Ishikawa (cell line): ENCODE results near the gene ULK4.
A peak's percentile ranks its signal among the peaks of the same experiment; 100 is the strongest.

Source experiments
- CEBPB ChIP-seq: IDR thresholded peaks from 2 replicates; pipeline ENCODE4 v1.6.1; 2012
- CREB1 ChIP-seq: IDR thresholded peaks from 2 replicates; pipeline ENCODE4 v1.6.1; 2012; ENCODE audit warnings: low read depth
- EGR1 ChIP-seq: IDR thresholded peaks from 2 replicates; pipeline ENCODE4 v1.6.1; 2012
- EP300 ChIP-seq: IDR thresholded peaks from 2 replicates; pipeline ENCODE4 v1.6.1; 2012; ENCODE audit warnings: borderline replicate concordance
- FOXM1 ChIP-seq: IDR thresholded peaks from 2 replicates; pipeline ENCODE4 v1.6.1; 2012; ENCODE audit warnings: low read depth, borderline replicate concordance
- MAX ChIP-seq: IDR thresholded peaks from 2 replicates; pipeline ENCODE4 v1.6.1; 2012
- NFIC ChIP-seq: IDR thresholded peaks from 2 replicates; pipeline ENCODE4 v1.6.1; 2012
- RAD21 ChIP-seq: IDR thresholded peaks from 2 replicates; pipeline ENCODE4 v1.6.1; 2012; ENCODE audit warnings: low read depth
- REST ChIP-seq: IDR thresholded peaks from 2 replicates; pipeline ENCODE4 v1.6.1; 2012; ENCODE audit warnings: low read depth, mild to moderate bottlenecking
- TAF1 ChIP-seq: IDR thresholded peaks from 2 replicates; pipeline ENCODE4 v1.6.1; 2012; ENCODE audit warnings: low read depth, mild to moderate bottlenecking
- TCF12 ChIP-seq: IDR thresholded peaks from 2 replicates; pipeline ENCODE4 v1.6.1; 2012; ENCODE audit warnings: low read depth
- TEAD4 ChIP-seq: IDR thresholded peaks from 2 replicates; pipeline ENCODE4 v1.6.1; 2012
- YY1 ChIP-seq: IDR thresholded peaks from 2 replicates; pipeline ENCODE4 v1.6.1; 2012; ENCODE audit warnings: low read depth
- ZBTB7A ChIP-seq: IDR thresholded peaks from 2 replicates; pipeline ENCODE4 v1.6.1; 2012; ENCODE audit warnings: low read depth
- TF ChIP-seq, protein P1 (sequence below): IDR thresholded peaks from 2 replicates; pipeline ENCODE4 v1.6.1; 2012

ULK4 gene

DNA sequence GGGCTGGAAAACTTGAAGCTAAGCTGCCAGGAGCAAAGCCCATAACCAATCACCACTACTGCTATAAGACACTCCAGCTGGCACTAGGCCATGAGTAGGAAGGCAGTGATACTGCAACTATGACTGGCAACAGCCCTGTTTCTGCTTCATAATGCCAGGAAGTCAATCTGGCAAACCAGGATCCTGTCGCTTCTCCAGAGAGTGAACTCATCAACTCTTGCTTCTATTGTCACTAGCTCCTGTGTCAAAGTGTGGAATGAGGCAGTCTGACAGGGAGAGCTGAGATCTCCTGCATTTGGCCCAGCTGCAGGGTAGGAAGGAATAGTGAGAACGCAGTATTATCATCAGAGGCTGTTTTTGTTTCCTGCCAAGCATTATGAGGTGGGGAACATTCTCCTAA is 657.3 kb downstream of the ULK4 start:
- TF ChIP-seq TEAD4 (no peak), NFIC (peak; percentile 42)

GRCh38 chr3:41302295-41302694 is 659.6 kb downstream of the ULK4 start:
- TF ChIP-seq FOXM1 (no peak), TCF12 (no peak), NFIC (no peak), MAX (no peak), EGR1 (no peak), ZBTB7A (no peak), RAD21 (no peak)

- no peak for TF ChIP-seq MAX
- no peak for TF ChIP-seq FOXM1
- TF ChIP-seq CREB1 = no peak
- TF ChIP-seq EGR1 = no peak
- TF ChIP-seq ZBTB7A = no peak
- TF ChIP-seq NFIC = no peak
- TF ChIP-seq, protein P1, sequence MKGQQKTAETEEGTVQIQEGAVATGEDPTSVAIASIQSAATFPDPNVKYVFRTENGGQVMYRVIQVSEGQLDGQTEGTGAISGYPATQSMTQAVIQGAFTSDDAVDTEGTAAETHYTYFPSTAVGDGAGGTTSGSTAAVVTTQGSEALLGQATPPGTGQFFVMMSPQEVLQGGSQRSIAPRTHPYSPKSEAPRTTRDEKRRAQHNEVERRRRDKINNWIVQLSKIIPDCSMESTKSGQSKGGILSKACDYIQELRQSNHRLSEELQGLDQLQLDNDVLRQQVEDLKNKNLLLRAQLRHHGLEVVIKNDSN = no peak
- TF ChIP-seq TCF12 = no peak
- no peak for TF ChIP-seq REST
- TF ChIP-seq RAD21 = no peak
- no peak for TF ChIP-seq EP300
- no peak for TF ChIP-seq YY1
- TF ChIP-seq CEBPB = no peak
- TF ChIP-seq TAF1 = no peak
- no peak for TF ChIP-seq TEAD4
Observed at GRCh38 chr3:41301548-41301947, 660.4 kb downstream of the ULK4 start.

- no peak for TF ChIP-seq ZBTB7A
- TF ChIP-seq, protein P1 = no peak
- no peak for TF ChIP-seq CREB1
- no peak for TF ChIP-seq TCF12
- no peak for TF ChIP-seq TAF1
- TF ChIP-seq EGR1 = no peak
- no peak for TF ChIP-seq NFIC
- TF ChIP-seq CEBPB = no peak
- TF ChIP-seq RAD21 = no peak
- no peak for TF ChIP-seq FOXM1
- TF ChIP-seq MAX = no peak
- TF ChIP-seq EP300 = no peak
- TF ChIP-seq TEAD4 = no peak
- no peak for TF ChIP-seq YY1
- TF ChIP-seq REST = no peak
Observed at GRCh38 chr3:41299036-41299435, 662.9 kb downstream of the ULK4 start.

GRCh38 chr3:41297750-41298149 is 664.2 kb downstream of the ULK4 start:
- TF ChIP-seq RAD21 (no peak), CEBPB (no peak), NFIC (no peak), EP300 (no peak), YY1 (no peak), TAF1 (no peak), FOXM1 (no peak), TEAD4 (no peak), REST (no peak), MAX (no peak)
